ENCODE results near the gene MYO5A.

MYO5A gene

GRCh38 chr15:52278636-52279367 is 249.9 kb downstream of the MYO5A start:
- Histone ChIP-seq H3K4me2 (ENCODE audit: low read depth, low read length) (no peak overlapping the region), H2AFZ (ENCODE audit: low read length) (no peak overlapping the region), H3K9me2 (replicated peaks; ENCODE audit: insufficient read depth, low read length) (no peaks in the 10 kb centered on the region), H3K36me3 (replicated peaks; ENCODE audit: insufficient read depth, low read length) (no peaks in the 10 kb centered on the region), H3K4me1 (ENCODE audit: low read length) (no peaks in the 10 kb centered on the region), H3K27ac (ENCODE audit: low read length) (no peak overlapping the region), H4K20me1 (ENCODE audit: insufficient read depth, low read length) (no peaks in the 10 kb centered on the region), H3K79me2 (ENCODE audit: low read length) (0 out of 2 replicates have a peak, but pooled peaks cover 2% of the 10 kb centered on the region), H3K9me3 (replicated peaks; ENCODE audit: insufficient read depth, low read length) (no peaks in the 10 kb centered on the region), H3K27me3 (replicated peaks; ENCODE audit: insufficient read depth, low read length) (no peaks in the 10 kb centered on the region), H3F3A (ENCODE audit: insufficient read depth, low read length) (no peaks in the 10 kb centered on the region), H3K4me3 (ENCODE audit: low read length) (no peak overlapping the region), H3K9ac (ENCODE audit: low read length) (no peak overlapping the region)
- no peak for DNase-seq
- TF ChIP-seq CTCF (IDR thresholded peaks at IDR 0.05; ENCODE audit: low read length) (no peak), EZH2phosphoT487 (IDR thresholded peaks at IDR 0.05; ENCODE audit: low read length) (no peak), EZH2 (optimal IDR thresholded peaks at IDR 0.05; ENCODE audit: low read depth, low read length) (no peak)

- Histone ChIP-seq H3K36me3 (replicated peaks; ENCODE audit: insufficient read depth, low read length) (no peaks in the 10 kb centered on the region), H3K27ac (ENCODE audit: low read length) (no peak overlapping the region), H4K20me1 (ENCODE audit: insufficient read depth, low read length) (no peaks in the 10 kb centered on the region), H3K4me3 (ENCODE audit: low read length) (no peak overlapping the region), H3K9ac (ENCODE audit: low read length) (no peak overlapping the region), H3F3A (ENCODE audit: insufficient read depth, low read length) (no peaks in the 10 kb centered on the region), H3K9me3 (replicated peaks; ENCODE audit: insufficient read depth, low read length) (no peaks in the 10 kb centered on the region), H3K4me2 (ENCODE audit: low read depth, low read length) (no peak overlapping the region), H3K4me1 (ENCODE audit: low read length) (no peaks in the 10 kb centered on the region), H3K27me3 (replicated peaks; ENCODE audit: insufficient read depth, low read length) (no peaks in the 10 kb centered on the region), H3K79me2 (ENCODE audit: low read length) (0 out of 2 replicates have a peak, but pooled peaks cover under 1% of the 10 kb centered on the region), H2AFZ (ENCODE audit: low read length) (no peak overlapping the region), H3K9me2 (replicated peaks; ENCODE audit: insufficient read depth, low read length) (no peaks in the 10 kb centered on the region)
- no peak for DNase-seq
- no peak for TF ChIP-seq EZH2phosphoT487 (IDR thresholded peaks at IDR 0.05; ENCODE audit: low read length)
- TF ChIP-seq EZH2 (optimal IDR thresholded peaks at IDR 0.05; ENCODE audit: low read depth, low read length), result no peak
- TF ChIP-seq CTCF (IDR thresholded peaks at IDR 0.05; ENCODE audit: low read length), result no peak
Observed at GRCh38 chr15:52278135-52278534, 250.5 kb downstream of the MYO5A start.

- no peaks in the 10 kb centered on the region for H3F3A ChIP-seq (ENCODE audit: insufficient read depth, low read length)
- H3K36me3 ChIP-seq (replicated peaks; ENCODE audit: insufficient read depth, low read length), result no peaks in the 10 kb centered on the region
- no peaks in the 10 kb centered on the region for H3K79me2 ChIP-seq (ENCODE audit: low read length)
- no peak for TF ChIP-seq CTCF (IDR thresholded peaks at IDR 0.05; ENCODE audit: low read length)
- no peak for TF ChIP-seq EZH2phosphoT487 (IDR thresholded peaks at IDR 0.05; ENCODE audit: low read length)
- TF ChIP-seq EZH2 (optimal IDR thresholded peaks at IDR 0.05; ENCODE audit: low read depth, low read length), result no peak
- no peak overlapping the region for H2AFZ ChIP-seq (ENCODE audit: low read length)
- H3K4me1 ChIP-seq (ENCODE audit: low read length), result no peaks in the 10 kb centered on the region
- no peak overlapping the region for H3K27ac ChIP-seq (ENCODE audit: low read length)
- H3K9ac ChIP-seq (ENCODE audit: low read length), result no peak overlapping the region
- H3K4me3 ChIP-seq (ENCODE audit: low read length), result no peak overlapping the region
- no peaks in the 10 kb centered on the region for H3K9me3 ChIP-seq (replicated peaks; ENCODE audit: insufficient read depth, low read length)
- H3K9me2 ChIP-seq (replicated peaks; ENCODE audit: insufficient read depth, low read length), result no peaks in the 10 kb centered on the region
- H3K4me2 ChIP-seq (ENCODE audit: low read depth, low read length), result no peak overlapping the region
- no peak for DNase-seq
- no peaks in the 10 kb centered on the region for H4K20me1 ChIP-seq (ENCODE audit: insufficient read depth, low read length)
- no peaks in the 10 kb centered on the region for H3K27me3 ChIP-seq (replicated peaks; ENCODE audit: insufficient read depth, low read length)
Observed at GRCh38 chr15:52277575-52277974, 251.1 kb downstream of the MYO5A start.

Measured in MM.1S (cell line).